Large intestine (tissue), 3 donors: Measurements from ENCODE around the gene ZSCAN9. TPM values are rescaled to one million over a fixed set of nuclear protein-coding genes. Genes with fewer than 3 reads are reported as not detected.

Source experiments
- DNase-seq, 2 donors: peaks; one replicate each; pipeline versions ENCODE4 v3.0.0 to v3.0.0-alpha.2; 2013
- H3K27ac ChIP-seq: one replicate; pipeline ENCODE4 v1.5.1; 2013; ENCODE audit warnings: low read length
- H3K27me3 ChIP-seq: 2 replicates; pipeline ENCODE4 v1.6.1; 2013; ENCODE audit warnings: low read length; ENCODE audit not compliant: control insufficient read depth, insufficient read depth
- H3K36me3 ChIP-seq: 2 replicates; pipeline ENCODE4 v1.6.1; 2013; ENCODE audit warnings: low read length; ENCODE audit not compliant: control insufficient read depth, insufficient read depth
- H3K4me1 ChIP-seq: one replicate; pipeline ENCODE4 v1.6.1; 2013; ENCODE audit warnings: low read length; ENCODE audit not compliant: control insufficient read depth, insufficient read depth
- H3K4me3 ChIP-seq: one replicate; pipeline ENCODE4 v1.5.1; 2013; ENCODE audit warnings: low read length
- H3K9me3 ChIP-seq: one replicate; pipeline ENCODE4 v1.6.1; 2013; ENCODE audit warnings: mild to moderate bottlenecking, low read depth, low read length, moderate library complexity; ENCODE audit not compliant: control insufficient read depth
- WGBS: methylation state at CpG from one replicate; pipeline ENCODE4 v1.1.5; 2013; ENCODE audit warnings: low lambda C conversion rate; ENCODE audit not compliant: insufficient coverage; 5-methylcytosine and 5-hydroxymethylcytosine counted together
- polyA plus RNA-seq: library from polyadenylated mRNA; unstranded; fragments of 120-200 nt; gene quantifications from one replicate; pipeline ENCODE4 v1.2.1, GENCODE V29; 2013

ZSCAN9 gene
- polyA plus RNA-seq, 1 donor = 20.0 TPM

- Histone ChIP-seq H3K4me1 (peaks cover 9% of the 10 kb centered on the region), H3K9me3 (no peaks in the 10 kb centered on the region), H3K4me3 (peak overlapping the region; percentile 86), H3K27me3 (peaks cover 9% of the 10 kb centered on the region), H3K27ac (no peak overlapping the region), H3K36me3 (peaks cover 25% of the 10 kb centered on the region)
- no CpG with 5 or more reads among the region's 2 CpGs for WGBS
- no peak for DNase-seq
These were observed 25.7 kb downstream of the ZSCAN9 start for GRCh38 chr6:28250747-28251146.

- peaks cover 16% of the 10 kb centered on the region for H3K36me3 ChIP-seq
- DNase-seq = no peak
- H3K9me3 ChIP-seq = no peaks in the 10 kb centered on the region
- H3K27ac ChIP-seq = peak overlapping the region; percentile 43
- H3K4me1 ChIP-seq = peaks cover 9% of the 10 kb centered on the region
- peaks cover 11% of the 10 kb centered on the region for H3K27me3 ChIP-seq
- WGBS = no CpG with 5 or more reads among the region's 25 CpGs
- H3K4me3 ChIP-seq = peak overlapping the region; percentile 86
These were observed 26.6 kb downstream of the ZSCAN9 start for GRCh38 chr6:28251661-28252008.

- no CpG with 5 or more reads among the region's 14 CpGs for WGBS
- H3K27ac ChIP-seq = peak within 1 kb of the TSS; percentile 43
- H3K36me3 ChIP-seq = peaks cover 11% of the 10 kb centered on the region
- H3K27me3 ChIP-seq = peaks cover 11% of the 10 kb centered on the region
- DNase-seq = peak; percentile 81 to 91
- peaks cover 9% of the 10 kb centered on the region for H3K4me1 ChIP-seq
- no peaks in the 10 kb centered on the region for H3K9me3 ChIP-seq
- peak within 1 kb of the TSS; percentile 86 for H3K4me3 ChIP-seq
These were observed 27.2 kb downstream of the ZSCAN9 start, which contains the start of gene ZKSCAN4 for GRCh38 chr6:28252009-28252975. Gene ZKSCAN4 (minus strand): TSS chr6:28252269. CDS start chr6:28251980, 289 bp downstream.

- Histone ChIP-seq H3K4me1 (peaks cover 9% of the 10 kb centered on the region), H3K27ac (no peak overlapping the region), H3K36me3 (peaks cover 2% of the 10 kb centered on the region), H3K4me3 (no peak overlapping the region), H3K9me3 (peaks cover 1% of the 10 kb centered on the region), H3K27me3 (peaks cover 18% of the 10 kb centered on the region)
- DNase-seq = no peak
- WGBS = no CpG with 5 or more reads among the region's 1 CpG
These were observed 29.0 kb downstream of the ZSCAN9 start for GRCh38 chr6:28254121-28254519.

- WGBS = no CpG with 5 or more reads among the region's 1 CpG
- no peak for DNase-seq
- H3K4me1 ChIP-seq = peaks cover 5% of the 10 kb centered on the region
- H3K27ac ChIP-seq = no peak overlapping the region
- H3K4me3 ChIP-seq = no peak overlapping the region
- peaks cover 33% of the 10 kb centered on the region for H3K27me3 ChIP-seq
- no peaks in the 10 kb centered on the region for H3K36me3 ChIP-seq
- H3K9me3 ChIP-seq = peaks cover 13% of the 10 kb centered on the region
These were observed 32.0 kb downstream of the ZSCAN9 start for GRCh38 chr6:28257042-28257441.

GRCh38 chr6:28258877-28259777 is 34.1 kb downstream of the ZSCAN9 start, which contains the start of gene NKAPL:
Gene NKAPL (plus strand): TSS chr6:28259297. CDS start chr6:28259372, 75 bp downstream.
- H3K27me3 ChIP-seq = peaks cover 38% of the 10 kb centered on the region
- H3K27ac ChIP-seq = no peak within 1 kb of the TSS
- H3K4me1 ChIP-seq = no peaks in the 10 kb centered on the region
- DNase-seq = peak; percentile 55 to 72
- H3K4me3 ChIP-seq = peak within 1 kb of the TSS; percentile 31
- peaks cover 13% of the 10 kb centered on the region for H3K9me3 ChIP-seq
- 52% methylated on average over 8 of the region's 58 CpGs for WGBS
- H3K36me3 ChIP-seq = no peaks in the 10 kb centered on the region

GRCh38 chr6:28263922-28264321 is 38.8 kb downstream of the ZSCAN9 start:
- Histone ChIP-seq H3K9me3 (peaks cover 13% of the 10 kb centered on the region), H3K4me1 (peaks cover 3% of the 10 kb centered on the region), H3K27ac (no peak overlapping the region), H3K27me3 (peaks cover 25% of the 10 kb centered on the region), H3K4me3 (no peak overlapping the region), H3K36me3 (no peaks in the 10 kb centered on the region)
- WGBS = no CpG with 5 or more reads among the region's 2 CpGs
- no peak for DNase-seq

GRCh38 chr6:28264834-28265401 is 39.8 kb downstream of the ZSCAN9 start:
- H3K4me1 ChIP-seq = peaks cover 3% of the 10 kb centered on the region
- peaks cover 4% of the 10 kb centered on the region for H3K9me3 ChIP-seq
- no peak overlapping the region for H3K27ac ChIP-seq
- WGBS = 25% methylated on average over 2 of the region's 4 CpGs
- H3K4me3 ChIP-seq = no peak overlapping the region
- DNase-seq = no peak
- H3K36me3 ChIP-seq = no peaks in the 10 kb centered on the region
- H3K27me3 ChIP-seq = peaks cover 17% of the 10 kb centered on the region

- H3K4me1 ChIP-seq = peaks cover 3% of the 10 kb centered on the region
- H3K4me3 ChIP-seq = peak overlapping the region; percentile 76
- peak overlapping the region; percentile 85 for H3K27ac ChIP-seq
- peaks cover 12% of the 10 kb centered on the region for H3K27me3 ChIP-seq
- no peak for DNase-seq
- WGBS = 20% methylated on average over 4 of the region's 5 CpGs
- H3K9me3 ChIP-seq = no peaks in the 10 kb centered on the region
- peaks cover 3% of the 10 kb centered on the region for H3K36me3 ChIP-seq
These were observed 41.5 kb downstream of the ZSCAN9 start for GRCh38 chr6:28266563-28266961.
